H9 (cell line): ENCODE measurements around the gene TMEM200C. TPM values are rescaled to one million over a fixed set of nuclear protein-coding genes. Genes with fewer than 3 reads are reported as not detected.

Experiments
- DNase-seq: peaks from one replicate; pipeline ENCODE4 v3.0.0-alpha.2; 2017
- H2AFZ ChIP-seq: one replicate; pipeline ENCODE4 v1.6.1; 2013; ENCODE audit warnings: mild to moderate bottlenecking, low read length, control low read depth, moderate library complexity
- H2AK5ac ChIP-seq: 2 replicates; pipeline ENCODE4 v1.6.1; 2013; ENCODE audit warnings: low read length, control low read depth, mixed read lengths; ENCODE audit not compliant: insufficient read length
- H2BK120ac ChIP-seq: one replicate; pipeline ENCODE4 v1.6.1; 2013; ENCODE audit warnings: low read depth, mild to moderate bottlenecking, low read length, control low read depth, inconsistent platforms; ENCODE audit not compliant: poor library complexity, severe bottlenecking
- H2BK12ac ChIP-seq: 2 replicates; pipeline ENCODE4 v1.6.1; 2013; ENCODE audit warnings: low read length, control low read depth, mixed read lengths, low read depth; ENCODE audit not compliant: insufficient read length
- H2BK15ac ChIP-seq: 2 replicates; pipeline ENCODE4 v1.6.1; 2013; ENCODE audit warnings: low read depth, low read length, control low read depth
- H2BK20ac ChIP-seq: one replicate; pipeline ENCODE4 v1.6.1; 2013; ENCODE audit warnings: low read depth, mild to moderate bottlenecking, low read length, control low read depth, inconsistent platforms; ENCODE audit not compliant: poor library complexity, severe bottlenecking
- H2BK5ac ChIP-seq: 2 replicates; pipeline ENCODE4 v1.6.1; 2013; ENCODE audit warnings: low read length, control low read depth, mixed read lengths; ENCODE audit not compliant: insufficient read length
- H3K14ac ChIP-seq: 2 replicates; pipeline ENCODE4 v1.6.1; 2013; ENCODE audit warnings: low read length, control low read depth; ENCODE audit not compliant: insufficient read depth
- H3K18ac ChIP-seq: 2 replicates; pipeline ENCODE4 v1.6.1; 2013; ENCODE audit warnings: low read depth, mild to moderate bottlenecking, mixed read lengths, low read length, control low read depth; ENCODE audit not compliant: insufficient read length
- H3K23ac ChIP-seq: 2 replicates; pipeline ENCODE4 v1.6.1; 2013; ENCODE audit warnings: low read length, control low read depth, mixed read lengths, low read depth; ENCODE audit not compliant: insufficient read length
- H3K23me2 ChIP-seq: 2 replicates; pipeline ENCODE4 v1.6.1; 2013; ENCODE audit warnings: low read depth, mild to moderate bottlenecking, mixed read lengths, low read length, control low read depth; ENCODE audit not compliant: insufficient read length, poor library complexity, severe bottlenecking
- H3K27ac ChIP-seq: 2 replicates; pipeline ENCODE4 v1.5.1; 2013; ENCODE audit warnings: low read length, control low read depth, mixed read lengths, low read depth; ENCODE audit not compliant: insufficient read length
- H3K27me3 ChIP-seq: 2 replicates; pipeline ENCODE4 v1.6.1; 2013; ENCODE audit warnings: low read length, control low read depth, inconsistent platforms; ENCODE audit not compliant: insufficient read depth
- H3K4ac ChIP-seq: 2 replicates; pipeline ENCODE4 v1.6.1; 2013; ENCODE audit warnings: low read depth, mild to moderate bottlenecking, control low read depth, inconsistent platforms, low read length, moderate library complexity
- H3K4me1 ChIP-seq: 2 replicates; pipeline ENCODE4 v1.6.1; 2013; ENCODE audit warnings: low read length, control low read depth, inconsistent platforms; ENCODE audit not compliant: insufficient read depth
- H3K4me2 ChIP-seq: 2 replicates; pipeline ENCODE4 v1.6.1; 2013; ENCODE audit warnings: low read length, control low read depth, mixed read lengths; ENCODE audit not compliant: insufficient read length, insufficient read depth
- H3K56ac ChIP-seq: 2 replicates; pipeline ENCODE4 v1.6.1; 2013; ENCODE audit warnings: low read depth, mild to moderate bottlenecking, mixed read lengths, low read length, control low read depth; ENCODE audit not compliant: insufficient read length
- H3K79me1 ChIP-seq: 2 replicates; pipeline ENCODE4 v1.6.1; 2013; ENCODE audit warnings: low read depth, mild to moderate bottlenecking, moderate library complexity, low read length, control low read depth, inconsistent platforms; ENCODE audit not compliant: insufficient read depth, poor library complexity, severe bottlenecking
- H3K79me2 ChIP-seq: 2 replicates; pipeline ENCODE4 v1.6.1; 2013; ENCODE audit warnings: low read length, control low read depth, inconsistent platforms; ENCODE audit not compliant: insufficient read depth
- H3K9ac ChIP-seq: 2 replicates; pipeline ENCODE4 v1.6.1; 2013; ENCODE audit warnings: low read length, control low read depth, mixed read lengths; ENCODE audit not compliant: insufficient read length; ENCODE audit errors: extremely low read depth
- H3K9me3 ChIP-seq: one replicate; pipeline ENCODE4 v1.6.1; 2013; ENCODE audit warnings: low read depth, low read length, inconsistent platforms; ENCODE audit not compliant: control insufficient read depth
- H3T11ph ChIP-seq: one replicate; pipeline ENCODE4 v1.6.1; 2013; ENCODE audit warnings: mild to moderate bottlenecking, low read length, control low read depth, inconsistent platforms
- H4K20me1 ChIP-seq: one replicate; pipeline ENCODE4 v1.6.1; 2013; ENCODE audit not compliant: control insufficient read depth, insufficient read length, insufficient read depth
- H4K5ac ChIP-seq: 2 replicates; pipeline ENCODE4 v1.6.1; 2013; ENCODE audit warnings: low read depth, mild to moderate bottlenecking, mixed read lengths, low read length, control low read depth; ENCODE audit not compliant: insufficient read length
- H4K8ac ChIP-seq: replicated peaks from 2 replicates; pipeline ENCODE4 v1.6.1; 2013; ENCODE audit warnings: low read length, control low read depth, mixed read lengths, low read depth; ENCODE audit not compliant: insufficient read length
- H4K91ac ChIP-seq: 2 replicates; pipeline ENCODE4 v1.6.1; 2013; ENCODE audit warnings: low read depth, mild to moderate bottlenecking, moderate library complexity, mixed read lengths, low read length, control low read depth; ENCODE audit not compliant: insufficient read length
- H3K27ac Mint-ChIP-seq, 3 experiments: 2 replicates in 2 of 3; 3 replicates in 1 of 3; pipeline ENCODE4 v1.8.0; 2020 to 2021; ENCODE audit warnings: mixed read lengths in 3 of 3, mild to moderate bottlenecking in 1 of 3, moderate library complexity in 1 of 3
- H3K27me3 Mint-ChIP-seq: 2 replicates; pipeline ENCODE4 v1.8.0; 2021; ENCODE audit warnings: low read depth, mild to moderate bottlenecking, moderate library complexity, mixed read lengths
- H3K36me3 Mint-ChIP-seq, 3 experiments: 2 replicates in 2 of 3; 3 replicates in 1 of 3; pipeline ENCODE4 v1.8.0; 2020 to 2021; ENCODE audit warnings: low read depth in 3 of 3, mixed read lengths in 3 of 3; ENCODE audit not compliant: insufficient read depth in 1 of 3
- H3K4me1 Mint-ChIP-seq, 2 experiments: 2 replicates each; pipeline ENCODE4 v1.8.0; 2020; ENCODE audit warnings: mixed read lengths in 2 of 2
- H3K4me3 Mint-ChIP-seq, 2 experiments: 2 replicates in 1 of 2; 3 replicates in 1 of 2; pipeline ENCODE4 v1.8.0; 2020 to 2021; ENCODE audit warnings: mild to moderate bottlenecking in 2 of 2, mixed read lengths in 2 of 2, moderate library complexity in 1 of 2
- H3K9me3 Mint-ChIP-seq, 2 experiments: 2 replicates in 1 of 2; 3 replicates in 1 of 2; pipeline ENCODE4 v1.8.0; 2020; ENCODE audit warnings: mild to moderate bottlenecking in 2 of 2, mixed read lengths in 2 of 2, moderate library complexity in 1 of 2
- WGBS: extraction: QIAGEN DNeasy Blood & Tissue Kit; methylation state at CpG from one replicate; pipeline ENCODE4 v1.1.7; 2013; ENCODE audit warnings: missing lambda C conversion rate, low lambda C conversion rate, mixed read lengths; ENCODE audit not compliant: insufficient read length; ENCODE audit errors: extremely low coverage; 5-methylcytosine and 5-hydroxymethylcytosine counted together
- total RNA-seq: library from RNA; stranded (reverse); gene quantifications from 2 replicates; pipeline ENCODE4 v1.2.1, GENCODE V29; 2021
- TF ChIP-seq, protein P1 (sequence below): fragments of 200-600 bp; sonication (generic); conservative IDR thresholded peaks from 3 replicates; pipeline ENCODE4 v1.8.0; 2021; ENCODE audit warnings: antibody characterized with exemption, mild to moderate bottlenecking

TMEM200C gene
- total RNA-seq, 1 experiment from 2014 or later: 6.3 TPM

- no CpG with 5 or more reads among the region's 6 CpGs for WGBS
- DNase-seq: no peak
- H3K9me3 Mint-ChIP-seq: no peaks in the 10 kb centered on the region
These were observed 4.9 kb upstream of the TMEM200C start for GRCh38 chr18:5900262-5900661.

More at GRCh38 chr18:5900262-5900661, 4.9 kb upstream of the TMEM200C start:
- peaks cover 20% of the 10 kb centered on the region for H3K27me3 Mint-ChIP-seq
- 0 out of 2 replicates have a peak, but pooled peaks cover 1% of the 10 kb centered on the region for H3K79me2 ChIP-seq
- no peak overlapping the region for H2BK20ac ChIP-seq
- no peak overlapping the region for H4K91ac ChIP-seq
- no peak overlapping the region for H2BK5ac ChIP-seq
- H2AFZ ChIP-seq: no peak overlapping the region
- no peak overlapping the region for H2BK120ac ChIP-seq
- no peak overlapping the region for H3K56ac ChIP-seq
- H3K4me3 Mint-ChIP-seq: no peak overlapping the region
- H2BK15ac ChIP-seq: no peak overlapping the region
- no peak overlapping the region for H3K18ac ChIP-seq
- H2AK5ac ChIP-seq: no peak overlapping the region
- no peaks in the 10 kb centered on the region for H3K27me3 ChIP-seq
- H3K79me1 ChIP-seq: no peaks in the 10 kb centered on the region
- no peak overlapping the region for H3K14ac ChIP-seq
- no peak overlapping the region for H4K8ac ChIP-seq
- H3K23ac ChIP-seq: no peak overlapping the region
- H3K4me2 ChIP-seq: no peak overlapping the region
- H3K27ac Mint-ChIP-seq: no peak overlapping the region; a peak in 1 of 7 replicates
- peaks cover 9% of the 10 kb centered on the region for H3K23me2 ChIP-seq
- H4K5ac ChIP-seq: no peak overlapping the region
- TF ChIP-seq, protein P1, sequence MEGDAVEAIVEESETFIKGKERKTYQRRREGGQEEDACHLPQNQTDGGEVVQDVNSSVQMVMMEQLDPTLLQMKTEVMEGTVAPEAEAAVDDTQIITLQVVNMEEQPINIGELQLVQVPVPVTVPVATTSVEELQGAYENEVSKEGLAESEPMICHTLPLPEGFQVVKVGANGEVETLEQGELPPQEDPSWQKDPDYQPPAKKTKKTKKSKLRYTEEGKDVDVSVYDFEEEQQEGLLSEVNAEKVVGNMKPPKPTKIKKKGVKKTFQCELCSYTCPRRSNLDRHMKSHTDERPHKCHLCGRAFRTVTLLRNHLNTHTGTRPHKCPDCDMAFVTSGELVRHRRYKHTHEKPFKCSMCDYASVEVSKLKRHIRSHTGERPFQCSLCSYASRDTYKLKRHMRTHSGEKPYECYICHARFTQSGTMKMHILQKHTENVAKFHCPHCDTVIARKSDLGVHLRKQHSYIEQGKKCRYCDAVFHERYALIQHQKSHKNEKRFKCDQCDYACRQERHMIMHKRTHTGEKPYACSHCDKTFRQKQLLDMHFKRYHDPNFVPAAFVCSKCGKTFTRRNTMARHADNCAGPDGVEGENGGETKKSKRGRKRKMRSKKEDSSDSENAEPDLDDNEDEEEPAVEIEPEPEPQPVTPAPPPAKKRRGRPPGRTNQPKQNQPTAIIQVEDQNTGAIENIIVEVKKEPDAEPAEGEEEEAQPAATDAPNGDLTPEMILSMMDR: no peak
- H3K36me3 Mint-ChIP-seq: no peaks in the 10 kb centered on the region; a peak in 1 of 7 replicates
- H3K27ac ChIP-seq: no peak overlapping the region
- peaks cover 11 to 16% of the 10 kb centered on the region in 2 experiments for H3K4me1 Mint-ChIP-seq
- H2BK12ac ChIP-seq: no peak overlapping the region
- no peaks in the 10 kb centered on the region for H3K9me3 ChIP-seq
- H3K9ac ChIP-seq: no peak overlapping the region
- H3K4ac ChIP-seq: no peak overlapping the region
- no peaks in the 10 kb centered on the region for H3K4me1 ChIP-seq
- H4K20me1 ChIP-seq: no peaks in the 10 kb centered on the region
- H3T11ph ChIP-seq: no peak overlapping the region
